Caki2 (cell line): ENCODE results near the gene TMSB4X. TPM values are rescaled to one million over a fixed set of nuclear protein-coding genes. Genes with fewer than 3 reads are reported as not detected.
"Not testable (repeated sequence)": the region's sequence is repeated elsewhere in the genome, so short reads cannot be mapped to it uniquely, and the experiment has no call there.

Experiments used
- DNase-seq: peaks from one replicate; pipeline ENCODE4 v3.0.0-alpha.2; 2015; ENCODE audit warnings: low read depth
- in situ Hi-C: cut with HindIII; loops from 2 replicates; pipeline ENCODE4 v1.10.0; 2016; ENCODE audit warnings: low sequenced_read_pairs, low pct_unique_long_range_greater_than_20kb, mixed read lengths
- total RNA-seq: library from RNA; depleted of rRNA; stranded (reverse); fragments of >200 nt; shearing (Covaris generic); gene quantifications from 2 replicates; pipeline ENCODE4 v1.2.3, GENCODE V29; 2014; ENCODE audit warnings: low replicate concordance

The TMSB4X gene
- total RNA-seq, 1 experiment from 2014 or later = 998 TPM

DNA sequence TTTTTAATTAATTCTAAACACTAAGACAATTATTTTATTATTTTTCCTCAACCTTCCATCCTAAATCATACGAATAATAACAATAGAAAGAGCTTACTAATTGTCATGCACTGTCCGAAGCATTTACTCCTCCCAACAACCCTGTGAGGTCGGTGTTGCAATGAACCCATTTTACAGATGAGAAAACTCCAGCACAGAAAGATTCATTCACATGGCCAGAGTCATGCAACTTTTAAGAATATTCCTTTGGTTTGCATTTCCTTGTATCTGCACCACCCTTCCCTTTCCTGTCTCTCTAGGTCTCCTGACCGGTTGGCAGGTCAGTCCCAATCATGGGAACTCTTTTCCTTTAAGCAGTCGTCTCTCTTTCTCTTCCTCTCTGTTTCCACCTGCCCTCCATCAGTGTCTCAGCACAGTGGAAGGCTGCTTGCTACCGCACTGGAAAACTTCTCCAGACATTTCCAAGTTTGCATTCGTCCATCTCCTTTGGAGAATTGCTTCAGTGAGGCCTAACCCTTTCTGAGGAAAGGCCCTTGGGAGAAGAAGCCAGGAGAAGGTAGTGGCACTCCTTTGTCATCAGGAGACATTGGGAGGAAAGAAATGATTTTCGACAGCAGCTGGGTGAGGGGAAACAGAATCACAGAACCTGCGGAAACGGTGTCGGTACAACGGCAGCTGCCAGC lies 1.9 kb upstream of the TMSB4X start:
- in situ Hi-C loops = no loop called here
- no peak for DNase-seq

- DNase-seq = no peak
- in situ Hi-C loops = no loop called here
Observed at GRCh38 chrX:12973561-12974304, 1.2 kb upstream of the TMSB4X start.

- DNase-seq = no peak
- in situ Hi-C loops = no loop called here
Observed at GRCh38 chrX:12974305-12974795, 560 bp upstream of the TMSB4X start.

GRCh38 chrX:12975670-12975965 lies 708 bp downstream of the TMSB4X start:
- in situ Hi-C loops = no loop called here
- no peak for DNase-seq

GRCh38 chrX:12975991-12976558 lies 1.2 kb downstream of the TMSB4X start:
- DNase-seq = peak; percentile 34
- in situ Hi-C loops = no loop called here

DNA sequence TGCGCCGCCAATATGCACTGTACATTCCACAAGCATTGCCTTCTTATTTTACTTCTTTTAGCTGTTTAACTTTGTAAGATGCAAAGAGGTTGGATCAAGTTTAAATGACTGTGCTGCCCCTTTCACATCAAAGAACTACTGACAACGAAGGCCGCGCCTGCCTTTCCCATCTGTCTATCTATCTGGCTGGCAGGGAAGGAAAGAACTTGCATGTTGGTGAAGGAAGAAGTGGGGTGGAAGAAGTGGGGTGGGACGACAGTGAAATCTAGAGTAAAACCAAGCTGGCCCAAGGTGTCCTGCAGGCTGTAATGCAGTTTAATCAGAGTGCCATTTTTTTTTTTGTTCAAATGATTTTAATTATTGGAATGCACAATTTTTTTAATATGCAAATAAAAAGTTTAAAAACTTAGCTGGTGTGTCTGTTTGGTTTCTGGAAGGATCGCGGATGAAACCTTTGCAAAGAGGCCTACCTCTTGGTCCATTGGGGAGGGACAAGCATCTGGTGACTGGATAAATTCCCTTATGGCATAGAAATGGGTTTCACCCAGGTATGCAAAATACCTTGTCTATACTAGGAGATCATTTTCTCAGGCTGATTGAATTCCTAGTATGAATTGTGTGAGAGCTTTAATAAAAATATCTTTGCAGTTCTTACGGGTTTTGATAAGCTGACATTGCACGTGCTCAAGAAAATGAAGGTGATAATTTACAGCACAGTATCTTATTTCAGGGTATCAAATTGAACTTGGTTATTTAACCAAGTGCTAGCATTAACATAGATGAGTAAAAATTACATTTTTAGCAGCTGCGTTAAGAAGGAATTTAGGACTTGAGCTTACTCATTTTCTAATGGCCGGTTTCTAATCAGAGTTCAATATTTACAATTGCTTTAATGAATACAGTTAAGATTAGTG lies 2.2 kb downstream of the TMSB4X start:
- in situ Hi-C loops, DNase-seq: not testable (repeated sequence)

- in situ Hi-C loops = no loop called here
- no peak for DNase-seq
Observed at GRCh38 chrX:12977761-12978204, 2.9 kb downstream of the TMSB4X start.

DNA sequence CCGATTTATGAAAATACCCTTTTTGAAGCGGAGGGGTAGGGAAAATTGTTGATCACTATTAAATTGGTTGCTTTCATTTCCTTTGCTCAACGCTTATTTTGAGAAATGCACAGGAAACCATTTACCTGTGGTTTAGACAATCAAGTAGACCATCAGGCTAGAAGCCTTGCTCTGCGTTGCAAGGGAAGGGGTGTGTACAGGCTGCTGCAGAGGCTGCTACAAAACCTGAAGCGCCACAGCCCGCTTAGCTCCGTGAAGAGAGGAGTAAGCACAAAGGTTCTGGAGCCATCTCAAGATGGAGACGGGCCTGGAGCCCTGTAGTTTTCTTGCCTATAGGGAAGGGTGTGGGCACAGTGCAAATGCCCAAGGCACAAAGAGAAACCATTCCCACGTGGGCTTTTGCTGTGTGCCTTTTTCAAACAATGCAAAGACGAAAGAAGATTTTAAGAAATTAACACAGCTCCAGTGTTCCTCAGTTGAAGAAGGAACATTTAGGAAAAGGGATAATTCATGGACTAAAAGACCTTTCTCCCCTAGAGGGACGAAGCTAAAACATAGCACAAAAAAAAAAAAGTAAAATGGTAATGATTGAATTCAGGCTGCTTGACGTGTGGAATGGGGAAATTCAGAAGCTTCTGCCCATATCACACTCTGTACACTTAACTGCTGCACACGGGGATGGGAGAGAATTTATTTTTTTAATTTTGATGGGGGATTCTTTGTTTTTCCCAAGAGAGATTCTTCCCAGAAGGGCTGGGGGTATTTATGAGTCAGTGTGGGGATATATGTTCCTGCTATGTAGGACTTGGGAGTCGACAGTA lies 3.5 kb downstream of the TMSB4X start:
- no peak for DNase-seq
- in situ Hi-C loops = no loop called here

- no peak for DNase-seq
- in situ Hi-C loops = no loop called here
Observed at GRCh38 chrX:12979026-12979607, 4.2 kb downstream of the TMSB4X start.

DNA sequence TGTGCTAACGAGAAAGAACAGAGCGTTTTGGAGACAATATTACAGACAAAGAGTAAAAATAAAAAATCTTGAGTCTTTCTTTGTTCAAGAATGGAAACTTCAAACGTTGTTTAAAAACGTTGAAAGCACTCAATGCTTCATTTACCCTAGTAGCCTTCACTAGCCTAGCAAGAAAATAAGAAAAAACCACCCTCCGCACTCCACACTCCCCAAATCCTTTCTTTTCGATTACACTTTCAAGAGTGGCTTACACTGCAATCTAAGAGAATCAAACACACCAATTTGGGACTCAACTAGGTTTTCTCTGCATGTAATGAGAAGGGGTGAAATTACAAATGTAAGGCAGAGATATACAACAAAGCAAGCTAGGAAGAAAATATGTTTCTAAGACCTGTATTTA lies 4.7 kb downstream of the TMSB4X start:
- DNase-seq = no peak
- in situ Hi-C loops = no loop called here

- DNase-seq, in situ Hi-C loops: not testable (repeated sequence)
Observed at GRCh38 chrX:12980039-12980438, 5.1 kb downstream of the TMSB4X start.

DNA sequence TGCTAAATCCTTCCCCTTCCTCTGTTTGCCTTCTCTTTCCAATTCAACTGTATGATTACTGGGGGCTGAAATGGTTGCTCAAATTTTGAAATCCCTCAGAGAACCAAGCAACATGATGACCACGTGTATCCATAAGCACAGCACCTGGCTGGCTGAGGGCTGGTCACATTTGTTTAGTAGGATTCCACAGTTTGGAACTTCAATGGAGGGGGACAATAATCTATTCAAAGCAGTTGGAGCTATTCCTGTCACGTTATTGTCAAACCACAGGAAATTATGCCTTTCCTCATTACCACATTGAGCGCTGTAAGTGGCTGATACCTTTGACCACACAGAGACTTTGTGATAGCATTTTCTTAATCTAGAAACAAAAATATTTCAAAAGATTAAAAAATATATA lies 7.0 kb downstream of the TMSB4X start:
- in situ Hi-C loops = no loop called here

DNA sequence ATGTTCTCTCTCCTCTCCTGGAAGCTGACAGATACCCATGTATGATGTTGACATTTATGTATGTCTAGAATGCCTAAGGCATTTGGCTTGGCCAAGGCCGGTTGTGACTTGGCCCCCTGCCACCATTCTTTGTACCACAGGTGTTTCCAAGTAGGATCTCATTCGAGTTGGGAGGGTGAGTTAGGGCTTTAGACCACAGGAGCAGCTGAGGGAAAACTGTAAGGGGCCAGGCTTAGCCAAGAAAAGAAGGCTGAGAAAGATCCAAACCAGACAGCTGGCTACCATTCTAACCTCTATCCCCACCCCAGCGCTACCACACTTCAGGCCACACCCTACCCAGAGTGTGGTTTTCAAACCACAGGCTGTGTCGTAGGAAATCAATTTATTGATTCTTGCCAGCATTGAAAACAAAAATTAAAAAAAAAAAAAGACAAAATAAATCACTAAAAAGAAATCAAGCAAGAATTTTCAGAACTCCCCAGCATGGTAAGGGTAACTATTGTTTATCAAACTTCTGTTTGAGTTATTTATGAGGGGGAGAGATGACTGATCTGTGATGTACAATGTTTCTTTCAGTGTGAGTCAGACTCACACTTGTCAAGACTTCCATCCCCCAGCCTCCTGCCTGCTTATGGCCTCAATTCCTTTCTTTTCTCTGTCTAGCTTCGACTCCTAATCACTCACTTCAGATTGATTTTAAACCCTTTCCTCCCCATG lies 9.9 kb downstream of the TMSB4X start:
- in situ Hi-C loops = no loop called here
- DNase-seq = peak; percentile 13

More for the DNA sequence above, 7.0 kb downstream of the TMSB4X start:
- no peak for DNase-seq

DNA sequence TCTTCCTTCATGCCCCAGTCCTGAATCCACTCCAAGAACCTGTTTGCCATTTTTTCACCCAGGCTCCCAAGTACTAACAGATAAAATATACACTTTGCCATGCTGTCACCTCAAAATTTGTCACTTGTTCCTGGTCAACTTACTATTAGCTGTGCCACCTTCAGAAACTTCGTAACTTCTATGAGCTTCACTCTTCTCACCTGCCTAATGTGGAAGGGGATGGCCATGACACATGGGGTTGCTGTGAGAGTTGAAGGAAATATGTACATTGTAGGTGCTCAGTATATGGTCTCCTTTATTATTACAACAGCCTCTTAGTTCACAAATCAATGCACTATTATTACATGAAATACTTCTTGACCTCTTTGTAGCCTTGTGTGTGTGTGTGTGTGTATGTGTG lies 10.4 kb downstream of the TMSB4X start:
- DNase-seq = no peak
- in situ Hi-C loops = no loop called here

GRCh38 chrX:12986164-12986779 lies 11.4 kb downstream of the TMSB4X start:
- in situ Hi-C loops = no loop called here

GRCh38 chrX:12986886-12987285 lies 12.0 kb downstream of the TMSB4X start:
- in situ Hi-C loops = no loop called here

More at GRCh38 chrX:12986164-12986779, 11.4 kb downstream of the TMSB4X start:
- no peak for DNase-seq

More at GRCh38 chrX:12986886-12987285, 12.0 kb downstream of the TMSB4X start:
- no peak for DNase-seq
